ENCODE data around the gene TUBB1. TPM values are rescaled to one million over a fixed set of nuclear protein-coding genes. Genes with fewer than 3 reads are reported as not detected.

Gene TUBB1
- total and polyA plus RNA-seq, 2 of the 13 experiments (the other 11 are each of a cell fraction or from before 2014, with no cell fraction given), result 0.11 to 57.6 TPM

DNA sequence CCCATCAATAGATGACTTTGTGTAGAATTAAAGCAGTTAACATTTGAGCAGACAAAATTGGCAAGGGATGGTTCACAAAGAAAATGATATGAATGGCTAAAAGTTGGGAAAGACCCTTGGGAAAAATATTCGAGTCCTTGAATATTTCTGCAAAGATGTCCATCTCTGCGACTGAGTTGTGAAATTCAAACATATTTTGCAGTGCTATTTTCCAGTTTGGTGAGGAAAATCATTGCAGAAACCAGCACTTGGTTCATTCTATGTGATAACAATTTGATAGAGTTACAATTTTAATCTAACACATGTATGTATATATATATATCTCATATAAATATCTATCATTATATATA is 29.4 kb downstream of the TUBB1 start (continued):
- TF ChIP-seq, protein P1, sequence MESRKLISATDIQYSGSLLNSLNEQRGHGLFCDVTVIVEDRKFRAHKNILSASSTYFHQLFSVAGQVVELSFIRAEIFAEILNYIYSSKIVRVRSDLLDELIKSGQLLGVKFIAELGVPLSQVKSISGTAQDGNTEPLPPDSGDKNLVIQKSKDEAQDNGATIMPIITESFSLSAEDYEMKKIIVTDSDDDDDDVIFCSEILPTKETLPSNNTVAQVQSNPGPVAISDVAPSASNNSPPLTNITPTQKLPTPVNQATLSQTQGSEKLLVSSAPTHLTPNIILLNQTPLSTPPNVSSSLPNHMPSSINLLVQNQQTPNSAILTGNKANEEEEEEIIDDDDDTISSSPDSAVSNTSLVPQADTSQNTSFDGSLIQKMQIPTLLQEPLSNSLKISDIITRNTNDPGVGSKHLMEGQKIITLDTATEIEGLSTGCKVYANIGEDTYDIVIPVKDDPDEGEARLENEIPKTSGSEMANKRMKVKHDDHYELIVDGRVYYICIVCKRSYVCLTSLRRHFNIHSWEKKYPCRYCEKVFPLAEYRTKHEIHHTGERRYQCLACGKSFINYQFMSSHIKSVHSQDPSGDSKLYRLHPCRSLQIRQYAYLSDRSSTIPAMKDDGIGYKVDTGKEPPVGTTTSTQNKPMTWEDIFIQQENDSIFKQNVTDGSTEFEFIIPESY (CRISPR knock-in tag; IDR thresholded peaks at IDR 0.05), result no peak

GRCh38 chr20:59050437-59050836 is 31.2 kb downstream of the TUBB1 start:
- Histone ChIP-seq H3K36me3 (replicated peaks in 1 of 2; ENCODE audit: control insufficient read depth in 1 of 2, insufficient read depth in 2 of 2, low read length in 2 of 2) (no peaks in the 10 kb centered on the region), H2AFZ (ENCODE audit: low read length) (no peak overlapping the region), H3K4me3 (replicated peaks in 1 of 3; ENCODE audit: insufficient read depth in 1 of 3, low read depth in 2 of 3, low read length in 3 of 3) (no peak overlapping the region), H4K20me1 (ENCODE audit: insufficient read depth, low read length) (no peaks in the 10 kb centered on the region), H3K9me3 (ENCODE audit: low read length) (no peaks in the 10 kb centered on the region), H3K27ac (ENCODE audit: extremely low read length, insufficient read depth, low read length) (no peak overlapping the region), H3K79me2 (ENCODE audit: insufficient read depth, low read length) (no peaks in the 10 kb centered on the region), H3K4me1 (ENCODE audit: insufficient read depth, low read length) (peaks cover 18% of the 10 kb centered on the region), H3K4me2 (ENCODE audit: low read depth, low read length) (no peak overlapping the region), H3K9ac (ENCODE audit: insufficient read depth, low read depth, low read length) (no peak overlapping the region), H3K27me3 (ENCODE audit: control insufficient read depth in 1 of 2, insufficient read depth in 2 of 2, low read length in 2 of 2) (peaks cover 2 to 9% of the 10 kb centered on the region in 2 experiments; a peak in 2 of 5 replicates)
- FAIRE-seq (no peak), ATAC-seq (no peak), DNase-seq (ENCODE audit: low spot score) (no peak)
- 0% methylated on average over 1 of the region's 1 CpG for WGBS (ENCODE audit: low lambda C conversion rate)
- intact Hi-C loops (cut with micrococcal nuclease; ENCODE audit: unreplicated experiment), result no loop called here
- CTCF ChIA-PET (ENCODE audit: low intra/inter-chr PET ratio, low total read pairs), result no interaction called here
- in situ Hi-C loops (cut with HindIII; ENCODE audit: extremely low pct_ligation_motif_present, low pct_unique_long_range_greater_than_20kb), result no loop called here
- TF ChIP-seq ATF7 (IDR thresholded peaks at IDR 0.05) (peak; percentile 71), ATF7 (CRISPR knock-in tag; IDR thresholded peaks at IDR 0.05) (no peak), EEA1 (CRISPR knock-in tag; IDR thresholded peaks at IDR 0.05; ENCODE audit: borderline replicate concordance) (no peak)
- no TSS peak for BruUV-seq (replicated peaks)
- POLR2A ChIA-PET, result interaction anchor here (1.1 kb wide), 1 partner anchor 49 kb away, joined by 4 read pairs; no protein-coding TSS in a partner anchor

DNA sequence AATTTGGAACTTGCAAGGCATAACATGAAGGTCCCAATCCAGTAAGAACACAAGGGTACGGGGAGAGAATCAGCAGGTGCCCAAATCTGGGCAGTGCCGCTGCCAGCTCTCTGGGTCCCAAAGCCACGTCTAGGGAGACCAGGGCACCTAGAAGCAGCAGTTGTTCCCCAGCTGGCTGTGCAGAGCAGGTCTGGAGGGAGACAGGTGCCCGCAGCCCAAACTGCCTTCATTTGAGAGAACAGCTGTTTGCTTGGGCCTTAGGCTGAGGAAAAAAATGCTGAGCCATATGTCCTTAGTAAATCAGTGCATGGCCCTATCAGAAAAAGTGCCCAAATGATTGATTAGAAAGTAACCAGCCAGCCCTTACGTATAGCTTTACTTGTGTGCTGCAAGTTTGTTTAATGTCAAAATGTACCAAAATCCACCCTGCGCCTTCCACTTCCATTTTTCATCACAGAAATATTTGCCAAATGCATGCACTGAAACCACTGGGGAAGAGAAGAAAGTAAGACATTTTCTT is 32.5 kb downstream of the TUBB1 start:
- no peak overlapping the region for H3K27ac ChIP-seq (ENCODE audit: extremely low read length, insufficient read depth, low read length)
- H3K4me3 ChIP-seq (replicated peaks in 1 of 3; ENCODE audit: insufficient read depth in 1 of 3, low read depth in 2 of 3, low read length in 3 of 3), result no peak overlapping the region
- no peak overlapping the region for H2AFZ ChIP-seq (ENCODE audit: low read length)
- H3K27me3 ChIP-seq (ENCODE audit: control insufficient read depth in 1 of 2, insufficient read depth in 2 of 2, low read length in 2 of 2), result peaks cover 2 to 9% of the 10 kb centered on the region in 2 experiments; a peak in 2 of 5 replicates
- POLR2A ChIA-PET, result no interaction called here
- no peaks in the 10 kb centered on the region for H3K9me3 ChIP-seq (ENCODE audit: low read length)
- FAIRE-seq (no peak), ATAC-seq (no peak), DNase-seq (ENCODE audit: low spot score) (no peak)
- intact Hi-C loops (cut with micrococcal nuclease; ENCODE audit: unreplicated experiment) (no loop called here), in situ Hi-C loops (cut with HindIII; ENCODE audit: extremely low pct_ligation_motif_present, low pct_unique_long_range_greater_than_20kb) (no loop called here)
- BruUV-seq (replicated peaks), result no TSS peak
- H4K20me1 ChIP-seq (ENCODE audit: insufficient read depth, low read length), result no peaks in the 10 kb centered on the region
- CTCF ChIA-PET (ENCODE audit: low intra/inter-chr PET ratio, low total read pairs), result no interaction called here
- H3K79me2 ChIP-seq (ENCODE audit: insufficient read depth, low read length), result no peaks in the 10 kb centered on the region
- no peaks in the 10 kb centered on the region for H3K36me3 ChIP-seq (replicated peaks in 1 of 2; ENCODE audit: control insufficient read depth in 1 of 2, insufficient read depth in 2 of 2, low read length in 2 of 2)
- H3K4me2 ChIP-seq (ENCODE audit: low read depth, low read length), result no peak overlapping the region
- WGBS (ENCODE audit: low lambda C conversion rate), result 44% methylated on average over 6 of the region's 6 CpGs
- H3K4me1 ChIP-seq (ENCODE audit: insufficient read depth, low read length), result peaks cover 18% of the 10 kb centered on the region
- no peak overlapping the region for H3K9ac ChIP-seq (ENCODE audit: insufficient read depth, low read depth, low read length)
- no peak for TF ChIP-seq YY1 (IDR thresholded peaks at IDR 0.05; ENCODE audit: insufficient read depth, insufficient replicate concordance, low read depth, low read length)
- no peak for TF ChIP-seq CBX2 (IDR thresholded peaks at IDR 0.05; ENCODE audit: low read depth, low read length)
- TF ChIP-seq CBX2 (CRISPR knock-in tag; IDR thresholded peaks at IDR 0.05; ENCODE audit: low read depth), result no peak
- TF ChIP-seq ZSCAN29 (CRISPR knock-in tag; conservative IDR thresholded peaks at IDR 0.05), result no peak
- no peak for TF ChIP-seq ZIK1 (CRISPR knock-in tag; IDR thresholded peaks at IDR 0.05; ENCODE audit: borderline replicate concordance, low read depth)
- no peak for TF ChIP-seq ZNF724P (CRISPR knock-in tag; IDR thresholded peaks at IDR 0.05; ENCODE audit: borderline replicate concordance)
- TF ChIP-seq NFATC3 (CRISPR knock-in tag; IDR thresholded peaks at IDR 0.05), result no peak
- TF ChIP-seq SRY (CRISPR knock-in tag; IDR thresholded peaks at IDR 0.05), result no peak
- TF ChIP-seq ZMYM4 (CRISPR knock-in tag; IDR thresholded peaks at IDR 0.05), result no peak
- TF ChIP-seq NFE2L2 (IDR thresholded peaks at IDR 0.05; ENCODE audit: low read length), result no peak
- no peak for TF ChIP-seq HBP1 (CRISPR knock-in tag; IDR thresholded peaks at IDR 0.05; ENCODE audit: low read depth)
